ENCODE data around the gene FRMPD4.

FRMPD4 gene

DNA sequence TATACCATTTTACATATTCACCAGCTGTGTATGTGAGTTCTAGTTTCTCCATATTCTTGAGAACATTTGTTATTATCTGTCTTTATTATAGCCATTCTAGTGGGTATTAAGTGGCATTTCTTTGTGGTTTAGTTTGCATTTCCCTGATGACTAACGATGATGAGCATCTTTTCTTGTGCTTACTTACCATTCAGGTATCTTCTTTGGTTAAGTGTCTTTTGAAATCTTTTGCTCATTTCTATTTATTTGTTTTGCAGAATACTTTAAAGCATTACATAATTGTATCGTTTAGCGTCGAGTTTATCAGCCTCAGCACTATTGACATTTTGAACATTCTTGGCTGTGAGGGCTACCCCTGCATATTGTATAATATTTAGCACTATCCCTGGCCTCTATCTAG is 85.4 kb downstream of the FRMPD4 start:
- no peak for DNase-seq

DNA sequence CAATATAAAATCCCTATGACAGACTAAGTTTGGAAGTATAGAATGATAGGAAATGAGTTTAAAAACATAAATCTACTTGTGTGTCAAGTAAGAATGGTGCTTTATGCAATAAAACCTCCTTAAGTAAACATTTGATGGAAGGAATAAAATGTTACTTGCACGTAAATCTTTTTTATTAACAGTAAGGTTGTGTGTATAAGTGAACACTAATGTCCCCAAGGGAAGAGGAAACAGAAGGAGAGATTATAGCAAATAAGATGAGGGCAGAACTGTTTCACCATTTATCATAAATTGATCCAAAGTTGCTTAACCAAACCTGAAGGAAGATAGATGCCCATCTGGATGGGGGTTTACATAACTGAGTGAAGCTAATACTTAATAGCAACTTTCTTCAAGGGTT is 86.8 kb downstream of the FRMPD4 start:
- DNase-seq = no peak

DNA sequence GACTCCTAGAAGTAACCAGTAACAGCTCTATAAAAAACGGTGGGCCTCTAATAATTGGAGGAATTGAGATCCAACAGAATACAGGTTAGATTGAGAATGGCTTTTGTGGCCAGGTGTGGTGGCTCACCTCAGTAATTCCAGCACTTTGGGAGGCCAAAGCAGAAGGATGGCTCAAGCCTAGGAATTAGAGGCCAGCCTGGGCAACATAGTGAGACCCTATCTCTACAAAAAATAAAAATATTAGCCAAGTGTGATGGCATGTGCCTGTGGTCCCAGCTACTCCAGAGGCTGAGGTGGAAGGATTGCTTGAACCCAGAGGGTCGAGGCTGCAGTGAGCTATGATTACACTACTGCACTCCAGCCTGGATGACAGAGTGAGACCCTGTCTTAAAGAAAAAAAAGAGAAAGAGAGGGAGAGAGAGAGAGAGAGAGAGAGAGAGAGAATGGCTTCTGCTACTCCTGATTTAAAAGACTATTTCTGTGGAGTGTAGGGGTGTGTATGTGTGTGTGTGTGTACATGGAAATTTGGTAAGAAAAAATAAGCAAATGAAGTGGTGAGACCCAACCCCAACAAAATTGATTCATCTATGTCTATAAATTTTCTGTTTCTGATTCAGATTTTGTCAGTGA is 89.3 kb downstream of the FRMPD4 start:
- DNase-seq = no peak

DNA sequence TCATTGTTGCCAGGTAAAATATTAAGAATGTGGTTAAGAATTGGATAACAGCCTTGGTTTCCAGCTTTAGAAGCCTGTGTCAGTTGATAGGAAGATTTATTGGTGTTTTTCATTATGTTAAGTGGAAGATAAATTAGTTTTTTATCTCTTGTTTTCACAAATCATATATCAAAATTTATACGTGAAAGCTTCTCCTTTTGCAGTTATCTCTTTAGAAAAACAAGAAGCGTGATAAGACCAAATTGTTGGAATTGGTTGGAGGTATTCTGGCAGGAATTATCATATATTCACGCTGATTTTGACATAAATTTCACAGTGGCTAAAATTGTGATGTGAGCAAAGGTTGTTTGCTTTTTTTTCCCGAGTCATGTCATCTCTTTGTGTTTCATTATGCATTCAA is 90.6 kb downstream of the FRMPD4 start:
- no peak for DNase-seq

DNA sequence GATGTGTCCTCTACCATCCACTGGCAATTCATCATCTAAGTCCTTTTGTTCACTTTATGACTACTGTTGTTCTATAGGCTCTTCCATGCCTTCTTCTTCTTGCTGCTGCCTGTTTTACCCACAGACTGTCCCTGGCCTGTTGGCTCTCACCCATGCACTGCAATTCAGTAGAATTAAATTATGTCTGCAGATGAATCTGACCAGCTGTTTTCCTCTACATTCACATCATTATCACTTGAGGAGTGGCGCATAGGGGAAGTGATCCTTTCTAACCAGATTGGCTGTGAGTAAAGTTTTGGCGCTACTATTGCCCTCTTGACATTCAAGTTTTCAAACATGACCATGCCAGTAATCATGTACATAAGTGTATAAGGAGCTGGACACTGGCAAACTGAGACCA is 91.7 kb downstream of the FRMPD4 start:
- no peak for DNase-seq

DNA sequence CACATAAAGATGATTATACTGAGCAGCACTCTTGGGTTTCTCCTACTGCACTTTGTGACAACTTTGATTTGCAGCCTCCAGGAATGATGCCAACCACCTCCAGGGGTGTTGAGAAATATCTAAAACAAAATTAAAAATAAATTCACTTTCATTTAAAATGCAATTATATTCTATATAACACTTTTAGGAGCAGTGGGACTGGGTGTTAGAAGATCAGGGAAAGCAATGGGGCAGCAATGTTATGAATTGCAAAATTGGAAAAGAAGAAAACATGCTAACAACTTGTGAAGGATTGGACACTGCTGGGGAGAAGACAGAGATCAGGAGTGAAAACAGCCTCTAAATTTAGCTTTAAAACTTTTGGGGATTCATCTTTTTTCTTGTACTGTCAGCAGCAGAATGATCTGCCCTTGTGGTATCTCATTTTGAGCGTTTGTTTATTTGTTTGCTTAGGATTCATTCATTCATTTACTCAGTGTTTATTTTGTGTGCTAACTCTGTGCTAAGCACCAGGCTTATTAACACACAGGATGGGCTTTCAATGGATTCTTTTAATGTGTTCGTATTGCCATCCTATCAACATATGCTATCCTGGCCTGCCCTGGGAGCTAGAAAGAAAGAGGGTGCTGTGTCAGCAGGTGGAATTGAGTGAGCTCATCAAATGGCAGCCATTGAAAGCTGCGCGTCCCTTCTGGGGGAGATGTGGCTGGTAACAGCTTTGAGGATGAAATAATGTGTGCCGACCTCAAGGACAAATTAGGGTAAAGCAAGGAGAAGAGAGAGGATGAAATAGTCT is 96.5 kb downstream of the FRMPD4 start:
- DNase-seq = no peak

DNA sequence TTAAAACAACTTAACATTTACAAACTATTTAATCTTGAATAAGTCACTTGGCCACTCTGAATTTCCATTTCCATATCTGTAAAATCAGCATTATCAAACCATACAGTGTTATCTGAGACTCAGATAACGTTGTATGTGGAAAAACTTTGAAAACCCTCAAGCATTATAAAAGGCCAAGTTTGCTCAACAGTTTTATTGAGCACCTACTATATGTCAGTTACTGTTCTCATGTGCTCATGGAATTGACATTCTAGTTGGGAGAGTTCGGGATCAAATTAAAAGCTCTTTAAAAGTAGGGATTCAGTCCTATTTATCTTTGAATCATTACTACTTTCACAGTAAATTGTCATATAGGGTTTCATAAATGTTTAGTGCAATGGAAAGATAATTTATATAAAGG is 97.9 kb downstream of the FRMPD4 start:
- DNase-seq = no peak

DNA sequence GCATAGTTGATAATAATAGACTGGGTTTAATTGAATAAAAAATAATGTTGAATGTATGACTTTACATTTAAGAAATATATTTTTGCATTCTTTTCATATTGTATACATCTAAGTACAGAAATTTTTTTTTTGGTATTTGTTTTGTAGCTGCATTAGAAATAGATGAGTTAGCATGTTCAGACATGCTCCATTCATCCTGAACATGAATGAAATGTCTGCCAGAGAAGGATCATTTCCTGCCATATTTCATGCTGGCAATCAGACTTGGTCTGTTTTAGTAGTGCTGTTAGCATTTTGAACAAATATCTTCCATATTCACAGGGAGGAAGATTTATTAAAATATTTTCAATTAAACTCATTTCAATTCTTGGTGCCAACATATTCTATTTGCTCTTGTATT is 98.9 kb downstream of the FRMPD4 start:
- DNase-seq = no peak

DNA sequence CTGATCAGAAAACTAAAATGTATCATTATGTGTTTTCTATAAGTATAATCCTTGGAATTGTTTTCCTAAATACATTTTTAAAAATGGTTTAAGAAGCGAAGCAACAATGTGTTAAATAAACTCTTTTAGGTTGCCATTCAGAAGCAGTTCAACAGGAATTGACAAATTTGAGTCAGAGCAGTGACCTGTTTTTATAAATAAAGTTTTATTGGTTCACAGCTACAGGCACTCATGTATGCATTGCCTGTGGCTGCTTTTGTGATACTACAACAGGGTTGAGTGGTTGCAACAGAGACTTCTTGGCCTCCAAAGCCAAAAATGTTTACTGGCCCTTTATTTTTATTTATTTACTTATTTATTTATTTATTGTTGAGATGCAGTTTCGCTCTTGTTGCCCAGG is 99.5 kb downstream of the FRMPD4 start:
- no peak for DNase-seq

DNA sequence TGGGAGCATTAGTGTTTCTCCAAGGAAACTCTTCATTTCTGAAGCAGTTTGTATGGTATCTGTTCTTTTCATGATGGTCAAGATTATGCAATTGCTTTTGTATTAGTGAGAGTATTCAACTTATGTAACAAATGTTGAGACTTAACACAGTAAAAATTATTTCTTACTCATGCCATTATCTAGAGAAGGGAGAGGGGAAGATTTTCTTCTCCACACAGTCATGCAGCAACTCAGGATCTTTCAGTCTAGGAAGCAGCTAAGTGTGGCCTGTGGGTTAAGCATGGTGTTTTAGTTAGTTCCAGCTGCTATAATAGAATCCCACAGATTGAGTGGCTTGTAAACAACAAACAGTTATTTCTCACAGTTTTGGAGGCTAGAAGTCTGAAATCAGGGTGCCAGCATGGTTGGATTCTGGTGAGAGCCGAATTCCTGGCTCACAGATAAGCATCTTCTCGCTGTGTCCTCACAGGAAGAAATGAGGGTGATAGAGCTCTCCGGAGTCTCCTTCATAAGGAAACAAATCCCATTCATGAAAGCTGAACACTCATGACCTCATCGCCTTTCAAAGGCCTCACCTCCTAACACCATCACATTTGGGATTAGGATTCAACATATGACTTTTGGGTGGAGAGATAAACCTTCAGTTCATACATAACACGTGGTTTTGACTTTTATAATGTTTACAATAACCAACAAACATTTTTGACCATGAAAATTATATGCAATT is 101.2 kb downstream of the FRMPD4 start:
- no peak for DNase-seq

DNA sequence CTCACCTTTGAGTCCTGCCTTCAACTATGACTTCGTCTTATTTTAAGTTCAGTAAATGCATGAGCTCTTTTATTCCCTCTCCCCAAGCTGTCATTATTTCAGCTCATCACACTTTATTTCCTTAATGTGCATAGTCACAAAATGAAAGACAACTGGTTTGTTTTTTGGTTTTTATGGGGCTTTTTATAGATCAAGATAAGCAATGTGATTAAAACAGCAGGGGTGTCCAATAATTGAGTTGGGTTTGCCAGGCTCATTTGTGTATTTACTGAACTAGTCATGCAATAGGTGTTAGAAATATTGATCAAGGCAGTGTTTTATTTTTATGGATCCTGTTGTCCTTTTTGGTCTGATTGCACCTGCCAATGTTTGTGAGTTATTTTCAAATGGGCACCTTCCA is 102.2 kb downstream of the FRMPD4 start:
- DNase-seq = no peak

DNA sequence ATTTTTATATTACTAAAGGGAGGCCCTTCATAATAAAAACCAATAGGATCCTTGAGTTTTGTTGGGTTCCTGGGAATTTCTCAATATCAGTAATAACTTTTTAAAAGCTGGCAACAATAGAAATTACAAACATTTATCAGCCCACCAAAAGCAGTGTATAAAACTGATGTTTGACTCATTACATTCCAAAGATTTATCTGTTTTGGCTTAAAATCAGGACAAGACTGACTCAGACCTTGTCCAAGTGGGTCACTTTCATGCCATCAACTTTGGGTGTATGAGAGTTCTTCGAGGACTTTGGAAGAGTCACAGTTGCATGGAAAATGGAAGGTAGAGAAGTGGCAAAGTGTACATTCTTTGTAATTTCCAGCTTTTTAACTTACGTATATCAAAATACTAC is 102.8 kb downstream of the FRMPD4 start:
- no peak for DNase-seq

DNA sequence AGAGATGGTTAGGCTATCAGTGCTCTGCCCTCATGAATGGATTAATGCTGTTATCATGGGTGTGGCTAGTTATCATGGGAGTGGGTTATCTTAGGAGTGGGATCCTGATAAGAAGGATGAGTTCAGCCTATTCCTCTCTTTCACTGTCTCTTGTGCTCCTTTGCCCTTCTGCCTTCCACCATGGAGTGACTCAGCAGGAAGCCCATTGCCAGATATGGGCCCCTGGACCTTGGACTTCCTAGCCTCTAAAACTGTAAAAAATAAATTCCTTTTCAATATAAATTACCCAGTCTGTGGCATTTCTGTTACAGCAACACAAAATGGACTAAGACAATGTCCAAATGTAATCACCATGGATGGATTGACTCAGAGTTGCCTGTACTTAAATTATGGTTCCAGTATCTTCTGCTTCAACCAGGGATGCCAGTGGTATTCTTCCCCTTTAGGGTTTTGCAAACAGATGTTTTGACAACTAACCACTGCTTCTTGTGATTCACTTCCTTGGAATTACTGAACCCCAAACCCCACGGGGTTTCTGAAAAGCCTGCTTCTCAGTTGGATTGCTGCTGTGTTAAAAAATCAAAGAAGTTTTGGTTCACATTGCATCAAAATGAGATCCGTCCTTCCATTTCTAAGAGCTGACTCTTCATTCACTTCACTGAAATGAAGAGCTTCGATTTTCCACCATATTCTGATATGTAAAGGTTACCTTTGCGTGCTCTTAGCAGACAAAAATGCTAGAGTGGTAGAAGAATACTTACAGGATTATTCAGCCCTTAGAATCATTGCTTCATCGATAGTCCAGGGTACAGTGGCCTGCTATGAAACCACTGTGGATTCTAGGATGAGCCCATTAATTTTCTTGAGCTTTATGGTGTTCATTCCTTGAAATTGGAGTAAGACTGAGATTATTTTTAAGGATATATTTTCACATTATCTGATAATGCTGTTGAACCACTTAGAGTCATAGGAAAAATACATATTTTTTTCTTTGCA is 107.7 kb downstream of the FRMPD4 start:
- DNase-seq = no peak

DNA sequence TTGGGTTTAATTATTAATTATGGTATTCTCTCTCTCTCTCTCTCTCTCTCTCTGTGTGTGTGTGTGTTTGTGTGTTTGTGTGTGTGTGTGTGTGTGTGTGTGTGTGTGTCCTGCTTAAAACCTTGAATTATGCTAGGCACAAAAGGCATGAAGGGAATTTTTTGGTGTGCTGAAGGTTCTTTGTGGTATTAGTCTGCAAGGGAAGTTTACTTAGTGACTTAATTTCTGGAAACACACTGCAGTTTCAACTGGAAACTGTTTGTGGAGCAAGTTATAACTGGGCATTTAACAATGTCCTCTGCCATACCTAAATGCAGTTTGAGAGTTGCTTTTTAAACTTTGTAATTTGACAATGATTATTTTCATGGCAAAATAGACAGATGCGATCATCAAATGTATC is 111.7 kb downstream of the FRMPD4 start:
- DNase-seq = no peak

DNA sequence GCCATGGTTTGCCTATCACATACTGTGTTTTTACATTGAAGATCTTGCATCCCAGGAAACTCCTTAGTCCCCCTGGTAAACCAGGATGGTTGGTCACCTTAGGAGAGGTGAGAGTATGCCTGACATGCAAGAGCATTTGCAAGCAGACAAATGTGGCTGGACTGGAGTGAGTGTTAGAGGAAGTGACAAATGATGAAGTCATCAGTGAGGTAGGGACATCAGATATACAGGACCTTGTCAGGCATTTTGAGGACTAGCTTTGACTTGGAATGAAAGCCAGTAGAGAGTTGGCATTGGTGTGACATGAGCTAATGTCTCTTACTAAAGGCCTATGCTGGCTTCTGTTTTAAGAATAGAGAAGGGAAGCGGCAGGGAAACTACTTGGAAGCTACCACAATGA is 124.9 kb downstream of the FRMPD4 start:
- no peak for DNase-seq

DNA sequence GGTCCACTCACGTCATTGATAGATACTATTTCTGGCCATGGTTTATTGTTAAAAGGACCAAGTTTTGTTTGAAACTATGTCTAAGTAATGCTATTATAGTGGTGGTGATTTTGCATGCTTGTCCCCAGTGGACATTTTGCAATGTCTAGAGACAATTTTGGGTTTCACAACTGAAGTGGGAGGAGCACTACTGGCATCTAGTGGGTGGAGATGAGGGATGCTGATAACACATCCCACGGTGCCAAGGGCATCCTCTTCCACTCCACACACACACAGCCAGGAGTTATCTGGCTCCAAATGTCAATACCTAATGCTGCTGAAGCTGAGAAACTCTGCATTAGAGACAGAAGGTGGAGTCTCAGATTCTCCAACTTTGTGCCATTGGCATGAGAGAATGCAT is 131.2 kb downstream of the FRMPD4 start:
- DNase-seq = no peak

DNA sequence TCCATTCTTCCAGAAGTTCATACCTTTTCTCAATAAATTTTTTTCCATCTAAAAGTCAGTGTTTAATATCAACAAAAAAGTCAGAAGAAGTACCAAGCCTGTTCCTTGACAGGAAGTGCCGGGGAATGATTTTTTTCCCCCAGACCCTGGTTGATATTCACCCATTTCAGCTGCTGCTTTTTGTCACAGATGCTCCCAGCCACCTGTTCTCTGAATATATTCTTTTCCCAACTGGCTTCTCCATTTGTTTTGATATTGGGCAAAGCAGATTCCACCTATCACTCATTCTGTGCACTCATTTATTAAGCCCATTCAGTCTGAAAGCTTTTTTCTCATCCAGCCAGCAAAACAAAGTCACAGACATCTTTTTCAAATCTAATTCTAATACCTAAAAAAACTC is 139.9 kb downstream of the FRMPD4 start:
- DNase-seq = no peak

DNA sequence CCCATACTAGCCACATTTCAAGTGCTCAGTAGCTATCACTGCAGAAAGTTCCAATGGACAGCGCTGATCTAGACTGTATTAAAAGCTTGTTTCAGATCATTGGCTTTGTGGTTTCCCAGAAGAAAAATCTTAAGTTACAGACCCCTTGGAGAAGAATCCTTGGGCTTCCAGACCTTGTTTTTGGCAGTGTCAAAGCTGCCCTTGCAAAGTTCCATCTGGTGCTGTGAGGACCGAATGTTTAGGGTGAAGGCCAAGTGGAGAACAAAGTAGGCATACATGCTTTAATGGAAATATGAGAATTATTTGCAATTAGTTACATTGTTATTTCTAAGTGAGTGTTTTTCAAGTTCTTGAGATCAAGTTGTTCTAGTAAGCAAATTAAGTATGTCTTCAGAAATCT is 144.7 kb downstream of the FRMPD4 start:
- DNase-seq = no peak

DNA sequence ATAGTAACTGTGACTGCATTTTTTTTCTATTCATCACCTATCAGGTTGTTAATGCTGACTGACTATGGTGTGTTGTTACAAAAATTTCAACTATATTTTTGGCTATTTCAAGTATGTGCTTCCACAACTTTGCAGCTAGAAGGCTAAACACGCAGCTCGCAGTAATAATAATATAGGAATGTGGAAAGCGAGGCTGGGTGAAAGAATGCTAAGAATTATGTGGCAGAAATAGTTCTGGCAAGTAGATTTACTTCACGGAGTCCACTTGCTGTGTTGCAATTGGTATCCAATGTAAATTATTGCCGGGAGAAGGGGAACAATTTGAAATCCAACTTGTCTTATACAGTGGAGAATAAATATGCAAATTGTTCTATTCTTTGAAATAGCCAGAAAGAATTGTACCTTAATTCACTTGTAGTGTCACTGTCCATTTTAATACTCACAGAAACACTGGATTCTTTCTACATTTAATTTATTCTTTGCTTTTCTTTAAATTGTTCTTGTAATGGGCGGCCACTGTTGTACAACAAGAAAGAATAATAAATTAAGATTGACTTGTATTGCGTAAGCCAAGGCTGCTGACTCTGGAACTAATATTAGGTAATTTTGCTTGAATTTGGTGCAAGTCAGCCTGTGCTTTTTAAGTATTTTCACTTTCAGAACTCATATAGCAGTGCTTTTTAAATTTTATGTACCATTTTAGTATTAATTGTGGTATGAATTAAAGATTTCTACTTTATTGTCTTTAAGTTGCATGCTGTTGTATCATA is 154.9 kb downstream of the FRMPD4 start:
- DNase-seq = no peak

DNA sequence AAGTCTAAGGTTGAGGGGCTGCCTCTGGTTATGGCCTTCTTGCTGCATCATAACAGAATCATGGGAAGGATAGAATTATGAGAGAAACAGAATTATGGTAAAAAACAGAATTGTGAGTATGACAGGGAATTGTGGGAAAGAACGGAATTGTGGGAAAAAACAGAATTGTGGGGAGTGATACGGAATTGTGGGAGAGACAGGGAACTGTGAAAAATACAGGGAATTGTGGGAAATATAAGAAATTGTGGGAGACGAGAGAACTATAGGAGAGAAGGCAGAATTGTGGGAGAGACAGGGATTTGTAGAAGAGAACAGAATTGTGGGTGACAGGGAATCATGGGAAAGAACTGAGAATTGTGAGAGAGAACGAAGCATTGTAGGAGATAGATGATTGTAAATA is 159.1 kb downstream of the FRMPD4 start:
- DNase-seq = no peak

DNA sequence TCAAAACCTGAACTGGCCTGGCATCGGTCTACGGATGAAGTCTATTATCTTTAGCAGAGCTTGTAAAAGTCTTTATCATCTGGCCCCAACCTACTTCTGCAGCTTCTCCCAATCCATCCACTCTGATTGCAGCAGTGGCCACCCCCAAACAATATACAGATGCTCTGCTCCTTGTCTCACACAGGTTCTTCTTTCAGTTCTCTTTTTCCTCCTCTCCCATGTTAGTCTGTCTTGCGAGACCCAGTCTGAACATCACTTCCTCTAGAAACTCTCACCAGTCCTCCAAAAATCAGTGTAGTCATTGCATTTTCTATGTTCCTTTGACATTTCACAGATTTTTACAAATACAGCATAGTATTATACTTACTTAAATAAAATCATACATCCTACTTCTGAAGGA is 163.0 kb downstream of the FRMPD4 start:
- DNase-seq = no peak

DNA sequence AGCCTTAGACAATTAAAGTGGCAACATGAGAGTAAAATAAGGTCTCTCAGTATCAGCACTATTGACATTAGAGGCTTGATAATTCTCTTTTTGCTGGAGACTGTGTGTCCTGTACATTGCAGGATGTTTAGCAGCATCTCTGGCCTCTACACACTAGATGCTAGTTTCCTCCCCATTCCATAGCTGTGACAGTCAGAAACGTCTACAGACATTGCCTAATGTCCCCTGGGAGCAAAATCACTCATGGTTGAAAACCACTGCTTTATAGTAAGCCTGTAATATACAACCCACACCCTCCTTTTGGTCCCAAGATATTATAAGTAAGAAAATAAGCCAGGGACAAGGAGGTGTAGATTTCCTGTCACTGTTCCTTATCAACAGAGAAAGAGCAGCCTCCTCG is 166.0 kb downstream of the FRMPD4 start:
- no peak for DNase-seq

Measured in suppressor macrophage (primary cell).